ENCODE data around the gene GALNT17.

The GALNT17 gene

DNA sequence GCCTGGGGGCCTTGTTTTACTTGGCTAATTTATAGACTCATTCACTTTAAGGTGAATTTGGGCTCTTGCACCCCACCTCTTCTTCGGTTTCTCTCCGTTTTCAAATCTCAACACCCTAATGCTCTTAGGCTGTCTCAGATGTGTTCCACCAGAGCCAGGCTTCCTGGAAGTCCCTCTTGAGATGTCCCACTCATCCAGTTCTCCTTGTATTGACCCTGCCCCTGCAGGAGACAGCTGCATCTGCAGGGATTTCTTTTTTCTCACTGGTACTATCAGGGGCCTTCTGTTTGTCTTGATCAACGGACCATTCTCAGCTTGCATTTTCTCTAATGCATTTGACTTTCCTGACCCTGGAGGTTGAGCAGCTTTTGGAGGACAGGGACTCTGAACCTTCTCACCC, 279.5 kb downstream of the GALNT17 start:
- TF ChIP-seq, protein P1, sequence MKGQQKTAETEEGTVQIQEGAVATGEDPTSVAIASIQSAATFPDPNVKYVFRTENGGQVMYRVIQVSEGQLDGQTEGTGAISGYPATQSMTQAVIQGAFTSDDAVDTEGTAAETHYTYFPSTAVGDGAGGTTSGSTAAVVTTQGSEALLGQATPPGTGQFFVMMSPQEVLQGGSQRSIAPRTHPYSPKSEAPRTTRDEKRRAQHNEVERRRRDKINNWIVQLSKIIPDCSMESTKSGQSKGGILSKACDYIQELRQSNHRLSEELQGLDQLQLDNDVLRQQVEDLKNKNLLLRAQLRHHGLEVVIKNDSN (IDR thresholded peaks at IDR 0.05): no peak
- TF ChIP-seq EGR1 (IDR thresholded peaks at IDR 0.05) (no peak), ZBTB7A (IDR thresholded peaks at IDR 0.05; ENCODE audit: low read depth) (no peak), CREB1 (IDR thresholded peaks at IDR 0.05; ENCODE audit: low read depth) (no peak), TEAD4 (IDR thresholded peaks at IDR 0.05) (no peak), NFIC (IDR thresholded peaks at IDR 0.05) (no peak), CEBPB (IDR thresholded peaks at IDR 0.05) (no peak), RAD21 (IDR thresholded peaks at IDR 0.05; ENCODE audit: low read depth) (no peak), EP300 (IDR thresholded peaks at IDR 0.05; ENCODE audit: borderline replicate concordance) (no peak), TAF1 (IDR thresholded peaks at IDR 0.05; ENCODE audit: low read depth) (no peak), YY1 (IDR thresholded peaks at IDR 0.05; ENCODE audit: low read depth) (no peak), FOXM1 (IDR thresholded peaks at IDR 0.05; ENCODE audit: borderline replicate concordance, low read depth) (no peak), TCF12 (IDR thresholded peaks at IDR 0.05; ENCODE audit: low read depth) (no peak)
- TF ChIP-seq, protein P2, sequence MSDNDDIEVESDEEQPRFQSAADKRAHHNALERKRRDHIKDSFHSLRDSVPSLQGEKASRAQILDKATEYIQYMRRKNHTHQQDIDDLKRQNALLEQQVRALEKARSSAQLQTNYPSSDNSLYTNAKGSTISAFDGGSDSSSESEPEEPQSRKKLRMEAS (IDR thresholded peaks at IDR 0.05): no peak
- TF ChIP-seq, protein P3, sequence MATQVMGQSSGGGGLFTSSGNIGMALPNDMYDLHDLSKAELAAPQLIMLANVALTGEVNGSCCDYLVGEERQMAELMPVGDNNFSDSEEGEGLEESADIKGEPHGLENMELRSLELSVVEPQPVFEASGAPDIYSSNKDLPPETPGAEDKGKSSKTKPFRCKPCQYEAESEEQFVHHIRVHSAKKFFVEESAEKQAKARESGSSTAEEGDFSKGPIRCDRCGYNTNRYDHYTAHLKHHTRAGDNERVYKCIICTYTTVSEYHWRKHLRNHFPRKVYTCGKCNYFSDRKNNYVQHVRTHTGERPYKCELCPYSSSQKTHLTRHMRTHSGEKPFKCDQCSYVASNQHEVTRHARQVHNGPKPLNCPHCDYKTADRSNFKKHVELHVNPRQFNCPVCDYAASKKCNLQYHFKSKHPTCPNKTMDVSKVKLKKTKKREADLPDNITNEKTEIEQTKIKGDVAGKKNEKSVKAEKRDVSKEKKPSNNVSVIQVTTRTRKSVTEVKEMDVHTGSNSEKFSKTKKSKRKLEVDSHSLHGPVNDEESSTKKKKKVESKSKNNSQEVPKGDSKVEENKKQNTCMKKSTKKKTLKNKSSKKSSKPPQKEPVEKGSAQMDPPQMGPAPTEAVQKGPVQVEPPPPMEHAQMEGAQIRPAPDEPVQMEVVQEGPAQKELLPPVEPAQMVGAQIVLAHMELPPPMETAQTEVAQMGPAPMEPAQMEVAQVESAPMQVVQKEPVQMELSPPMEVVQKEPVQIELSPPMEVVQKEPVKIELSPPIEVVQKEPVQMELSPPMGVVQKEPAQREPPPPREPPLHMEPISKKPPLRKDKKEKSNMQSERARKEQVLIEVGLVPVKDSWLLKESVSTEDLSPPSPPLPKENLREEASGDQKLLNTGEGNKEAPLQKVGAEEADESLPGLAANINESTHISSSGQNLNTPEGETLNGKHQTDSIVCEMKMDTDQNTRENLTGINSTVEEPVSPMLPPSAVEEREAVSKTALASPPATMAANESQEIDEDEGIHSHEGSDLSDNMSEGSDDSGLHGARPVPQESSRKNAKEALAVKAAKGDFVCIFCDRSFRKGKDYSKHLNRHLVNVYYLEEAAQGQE (IDR thresholded peaks at IDR 0.05; ENCODE audit: low read depth): no peak

DNA sequence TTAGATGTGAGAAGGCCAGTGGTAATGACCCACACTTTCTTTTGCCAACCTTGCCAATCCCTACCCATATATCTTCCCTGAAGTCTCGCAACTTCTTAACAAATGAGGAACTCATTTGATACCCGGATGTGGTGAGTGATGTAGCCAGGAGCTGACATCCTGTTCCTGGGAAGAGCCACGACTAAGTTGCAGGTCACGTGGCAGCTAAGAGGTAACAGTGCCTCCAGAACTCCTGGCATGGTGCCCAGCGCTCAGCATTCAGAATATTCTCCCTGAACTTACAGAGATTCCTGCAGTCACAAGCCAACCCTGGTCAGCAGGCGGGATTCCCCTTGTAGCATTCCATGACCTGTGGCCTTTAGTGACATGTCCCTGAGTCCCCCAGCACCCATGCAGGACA, 282.5 kb downstream of the GALNT17 start:
- TF ChIP-seq TCF12 (IDR thresholded peaks at IDR 0.05; ENCODE audit: low read depth) (no peak), ZBTB7A (IDR thresholded peaks at IDR 0.05; ENCODE audit: low read depth) (no peak), CREB1 (IDR thresholded peaks at IDR 0.05; ENCODE audit: low read depth) (no peak), TEAD4 (IDR thresholded peaks at IDR 0.05) (no peak), NFIC (IDR thresholded peaks at IDR 0.05) (no peak), FOXM1 (IDR thresholded peaks at IDR 0.05; ENCODE audit: borderline replicate concordance, low read depth) (no peak), TAF1 (IDR thresholded peaks at IDR 0.05; ENCODE audit: low read depth) (no peak), CEBPB (IDR thresholded peaks at IDR 0.05) (no peak), YY1 (IDR thresholded peaks at IDR 0.05; ENCODE audit: low read depth) (no peak), EP300 (IDR thresholded peaks at IDR 0.05; ENCODE audit: borderline replicate concordance) (no peak), RAD21 (IDR thresholded peaks at IDR 0.05; ENCODE audit: low read depth) (no peak), EGR1 (IDR thresholded peaks at IDR 0.05) (no peak)
- TF ChIP-seq, protein P3 (IDR thresholded peaks at IDR 0.05; ENCODE audit: low read depth): no peak
- TF ChIP-seq, protein P1 (IDR thresholded peaks at IDR 0.05): no peak
- TF ChIP-seq, protein P2 (IDR thresholded peaks at IDR 0.05): no peak

DNA sequence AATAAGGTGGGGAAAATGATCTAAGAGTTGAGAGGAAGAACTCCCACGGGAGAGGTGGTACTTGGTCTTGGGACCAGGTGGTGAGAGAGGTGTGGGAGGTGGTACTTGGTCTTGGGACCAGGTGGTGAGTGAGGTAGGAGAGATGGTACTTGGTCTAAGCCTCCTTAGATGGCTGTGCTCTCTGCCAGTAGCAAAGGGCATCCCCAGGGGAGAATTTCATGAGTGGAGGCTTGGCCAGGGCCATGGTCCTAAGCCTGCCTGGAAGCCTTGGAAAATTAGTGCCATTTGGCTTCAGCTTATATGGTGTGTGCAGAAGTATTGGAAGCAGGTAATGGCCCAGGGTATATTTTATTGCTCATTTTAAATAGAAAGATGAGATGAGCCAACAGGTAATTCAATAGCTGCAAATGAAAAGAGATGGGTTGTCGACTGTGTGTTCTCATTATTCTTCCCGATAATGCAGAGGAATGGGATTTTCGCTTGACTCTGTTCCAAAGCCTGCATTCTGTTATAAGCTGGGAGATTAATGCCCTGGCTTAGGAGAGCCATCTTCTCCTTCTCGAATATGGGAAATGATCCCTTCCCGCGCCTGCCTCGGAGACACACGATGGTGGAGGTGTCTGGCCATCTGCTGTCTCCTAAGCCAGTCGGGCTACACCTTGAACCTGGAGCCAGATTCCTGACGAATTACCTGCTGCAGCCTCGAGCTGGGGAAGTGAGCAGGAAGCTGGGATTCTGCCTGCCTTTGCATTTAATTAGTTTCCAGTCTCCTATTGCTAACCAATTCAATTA, 287.8 kb downstream of the GALNT17 start:
- no peak for TF ChIP-seq EP300 (IDR thresholded peaks at IDR 0.05; ENCODE audit: borderline replicate concordance)
- no peak for TF ChIP-seq CEBPB (IDR thresholded peaks at IDR 0.05)
- no peak for TF ChIP-seq RAD21 (IDR thresholded peaks at IDR 0.05; ENCODE audit: low read depth)
- TF ChIP-seq, protein P3 (IDR thresholded peaks at IDR 0.05; ENCODE audit: low read depth): no peak
- TF ChIP-seq TEAD4 (IDR thresholded peaks at IDR 0.05): no peak

DNA sequence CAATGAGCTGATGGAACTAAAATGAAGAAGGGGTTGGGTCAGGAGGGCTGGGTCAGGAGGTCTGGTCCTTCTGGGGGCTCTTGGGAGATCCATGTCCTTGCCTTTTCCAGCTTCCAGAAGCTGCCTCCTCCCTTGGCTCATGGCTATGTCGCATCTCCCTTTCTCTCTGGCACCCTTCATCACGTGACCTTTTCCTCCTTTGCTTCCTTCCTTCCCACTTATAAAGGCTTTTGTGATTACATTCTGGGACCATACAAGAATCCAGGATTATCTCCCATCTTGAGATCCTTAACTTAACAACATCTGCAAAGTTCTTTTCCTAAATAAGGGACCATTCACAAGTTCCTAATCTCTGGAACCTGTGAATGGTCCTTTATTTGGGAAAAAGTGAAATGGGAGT, 290.2 kb downstream of the GALNT17 start:
- TF ChIP-seq, protein P3 (IDR thresholded peaks at IDR 0.05; ENCODE audit: low read depth): no peak
- TF ChIP-seq TCF12 (IDR thresholded peaks at IDR 0.05; ENCODE audit: low read depth): no peak
- TF ChIP-seq, protein P1 (IDR thresholded peaks at IDR 0.05): no peak
- no peak for TF ChIP-seq ZBTB7A (IDR thresholded peaks at IDR 0.05; ENCODE audit: low read depth)
- TF ChIP-seq RAD21 (IDR thresholded peaks at IDR 0.05; ENCODE audit: low read depth): no peak
- no peak for TF ChIP-seq YY1 (IDR thresholded peaks at IDR 0.05; ENCODE audit: low read depth)
- TF ChIP-seq TAF1 (IDR thresholded peaks at IDR 0.05; ENCODE audit: low read depth): no peak
- no peak for TF ChIP-seq CREB1 (IDR thresholded peaks at IDR 0.05; ENCODE audit: low read depth)
- no peak for TF ChIP-seq FOXM1 (IDR thresholded peaks at IDR 0.05; ENCODE audit: borderline replicate concordance, low read depth)
- no peak for TF ChIP-seq EP300 (IDR thresholded peaks at IDR 0.05; ENCODE audit: borderline replicate concordance)
- TF ChIP-seq, protein P2 (IDR thresholded peaks at IDR 0.05): no peak
- no peak for TF ChIP-seq NFIC (IDR thresholded peaks at IDR 0.05)
- TF ChIP-seq TEAD4 (IDR thresholded peaks at IDR 0.05): no peak
- no peak for TF ChIP-seq CEBPB (IDR thresholded peaks at IDR 0.05)
- TF ChIP-seq EGR1 (IDR thresholded peaks at IDR 0.05): no peak
